ENCODE measurements around the gene LYPD5.

DNA sequence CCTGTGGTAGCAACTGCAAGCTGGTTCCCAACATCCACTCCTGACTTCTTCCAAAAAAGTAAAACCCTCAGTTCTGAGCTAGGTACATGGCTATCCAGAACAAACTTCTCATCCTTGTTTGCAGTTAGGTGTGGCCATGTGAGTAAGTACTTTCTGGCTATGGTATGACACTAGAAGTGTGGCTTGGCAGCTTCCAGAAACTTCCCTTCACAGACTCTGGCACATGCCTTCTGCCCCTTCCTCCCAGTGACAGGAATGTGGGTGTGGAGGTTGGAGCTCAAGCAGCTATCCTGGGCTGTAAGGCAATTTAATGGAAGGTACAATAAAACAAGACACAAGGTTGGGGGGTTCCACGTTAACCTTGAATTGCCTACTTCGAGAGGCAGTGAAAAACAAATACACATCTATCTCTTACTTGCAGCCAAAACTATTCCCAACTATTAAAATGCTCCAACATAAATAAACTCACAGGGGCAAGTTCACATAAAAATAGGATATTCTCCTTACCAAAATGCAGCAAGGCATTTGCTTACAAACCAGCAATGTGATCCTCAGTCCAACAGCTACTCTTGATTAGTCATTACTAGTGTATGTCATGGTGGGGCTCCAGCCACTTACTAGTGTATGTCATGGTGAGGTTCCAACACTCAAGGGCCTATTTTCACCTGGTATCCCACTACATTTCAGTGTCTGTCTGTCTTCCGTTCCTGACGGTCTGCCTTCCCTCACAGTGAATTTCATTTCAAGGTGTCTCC, 50.6 kb downstream of the LYPD5 start:
- TF ChIP-seq POLR2A (IDR thresholded peaks at IDR 0.05) (no peak), EP300 (IDR thresholded peaks at IDR 0.05) (no peak)
- TF ChIP-seq, protein P1, sequence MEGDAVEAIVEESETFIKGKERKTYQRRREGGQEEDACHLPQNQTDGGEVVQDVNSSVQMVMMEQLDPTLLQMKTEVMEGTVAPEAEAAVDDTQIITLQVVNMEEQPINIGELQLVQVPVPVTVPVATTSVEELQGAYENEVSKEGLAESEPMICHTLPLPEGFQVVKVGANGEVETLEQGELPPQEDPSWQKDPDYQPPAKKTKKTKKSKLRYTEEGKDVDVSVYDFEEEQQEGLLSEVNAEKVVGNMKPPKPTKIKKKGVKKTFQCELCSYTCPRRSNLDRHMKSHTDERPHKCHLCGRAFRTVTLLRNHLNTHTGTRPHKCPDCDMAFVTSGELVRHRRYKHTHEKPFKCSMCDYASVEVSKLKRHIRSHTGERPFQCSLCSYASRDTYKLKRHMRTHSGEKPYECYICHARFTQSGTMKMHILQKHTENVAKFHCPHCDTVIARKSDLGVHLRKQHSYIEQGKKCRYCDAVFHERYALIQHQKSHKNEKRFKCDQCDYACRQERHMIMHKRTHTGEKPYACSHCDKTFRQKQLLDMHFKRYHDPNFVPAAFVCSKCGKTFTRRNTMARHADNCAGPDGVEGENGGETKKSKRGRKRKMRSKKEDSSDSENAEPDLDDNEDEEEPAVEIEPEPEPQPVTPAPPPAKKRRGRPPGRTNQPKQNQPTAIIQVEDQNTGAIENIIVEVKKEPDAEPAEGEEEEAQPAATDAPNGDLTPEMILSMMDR (IDR thresholded peaks at IDR 0.05): no peak

Data from sigmoid colon (tissue), 4 donors.